Lower leg skin (tissue), 3 donors: ENCODE measurements around the gene RHBG.

Source experiments
- CTCF ChIP-seq, 3 donors: fragments of 450-650 bp; IDR thresholded peaks; one replicate each; pipeline ENCODE4 v1.5.1; 2016; ENCODE audit warnings: antibody characterized with exemption in 3 of 3, mild to moderate bottlenecking in 3 of 3, moderate library complexity in 2 of 3
- POLR2A ChIP-seq, 2 donors: fragments of 450-650 bp; IDR thresholded peaks; one replicate each; pipeline ENCODE4 v1.6.1; 2016 to 2017; ENCODE audit warnings: antibody characterized with exemption in 2 of 2, mild to moderate bottlenecking in 1 of 2, moderate library complexity in 1 of 2

DNA sequence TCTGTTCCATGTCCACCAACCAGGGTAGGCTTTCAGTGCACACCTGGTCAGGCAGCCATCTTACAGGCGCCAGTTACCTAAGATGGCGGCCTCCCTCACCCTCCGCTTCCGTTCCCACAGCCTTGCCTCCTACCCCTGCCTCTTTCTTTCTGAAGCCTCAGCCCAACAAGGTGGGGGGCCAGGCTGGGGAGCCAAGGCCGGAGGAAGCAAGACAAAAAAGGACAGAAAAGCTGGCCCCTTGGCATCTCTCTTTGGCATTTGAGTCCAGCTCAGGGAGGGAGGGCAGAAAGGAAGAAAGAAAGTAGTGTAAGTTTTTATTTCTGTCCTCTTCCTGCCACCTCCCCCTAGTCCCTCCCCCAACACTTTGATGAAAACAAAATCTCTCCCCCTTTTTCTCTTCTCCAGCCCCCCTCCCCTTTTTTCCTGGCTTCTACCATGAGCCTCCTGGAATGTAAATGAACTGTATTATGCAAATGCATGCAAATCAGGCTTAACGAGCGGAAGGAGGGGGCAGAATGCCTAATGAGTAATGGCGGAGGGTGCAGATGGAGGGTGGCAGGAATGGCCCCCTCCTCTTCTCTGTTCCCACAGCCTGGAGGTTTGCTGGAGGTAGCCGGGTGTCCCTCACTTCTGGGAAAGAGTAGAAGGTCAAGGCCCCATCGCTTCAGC lies 43.8 kb downstream of the RHBG start:
- TF ChIP-seq CTCF (IDR thresholded peaks at IDR 0.05) (no peak), POLR2A (IDR thresholded peaks at IDR 0.05) (no peak)
